ENCODE data around the gene DDX53.

Gene DDX53

GRCh38 chrX:23052324-23052723, 52.6 kb downstream of the DDX53 start:
- DNase-seq (ENCODE audit: low read depth) = no peak
